ENCODE data around the gene KCNK2.
"Not testable (repeated sequence)": the region's sequence is repeated elsewhere in the genome, so short reads cannot be mapped to it uniquely, and the experiment has no call there.

Gene KCNK2

DNA sequence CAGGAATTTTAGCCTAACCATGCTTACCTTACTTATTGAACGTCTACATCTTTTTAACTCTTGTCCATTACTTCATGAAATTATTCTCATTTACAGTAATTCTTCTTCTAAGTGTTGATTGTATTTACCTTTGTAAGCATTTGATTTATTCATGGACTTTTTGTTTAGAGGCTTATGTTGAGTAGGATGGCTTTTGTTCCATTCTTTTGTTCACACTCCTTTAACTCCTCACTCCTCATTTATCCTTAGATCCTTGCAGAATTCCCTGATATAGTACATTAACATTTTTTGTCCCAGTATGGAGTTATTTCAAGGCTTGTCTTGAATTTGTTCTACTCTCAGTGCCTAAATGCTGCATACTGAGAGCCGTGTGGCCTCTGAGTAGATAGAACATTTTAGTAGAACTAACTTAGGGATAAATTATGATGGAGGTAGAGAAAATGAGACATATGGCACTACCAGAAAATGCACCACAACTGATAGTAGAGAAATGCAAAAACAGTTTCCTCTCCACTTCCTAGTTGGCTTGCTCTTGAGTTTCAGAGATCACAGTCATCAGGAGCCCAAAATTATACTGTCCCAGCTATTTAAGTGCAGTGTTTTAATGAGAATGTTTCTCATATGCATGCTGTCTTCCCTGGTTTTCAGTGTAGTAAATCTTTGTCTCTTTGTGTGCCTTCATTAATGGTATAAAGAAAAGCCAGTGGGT lies 69.5 kb downstream of the KCNK2 start:
- no peak for DNase-seq (ENCODE audit: low spot score)

DNA sequence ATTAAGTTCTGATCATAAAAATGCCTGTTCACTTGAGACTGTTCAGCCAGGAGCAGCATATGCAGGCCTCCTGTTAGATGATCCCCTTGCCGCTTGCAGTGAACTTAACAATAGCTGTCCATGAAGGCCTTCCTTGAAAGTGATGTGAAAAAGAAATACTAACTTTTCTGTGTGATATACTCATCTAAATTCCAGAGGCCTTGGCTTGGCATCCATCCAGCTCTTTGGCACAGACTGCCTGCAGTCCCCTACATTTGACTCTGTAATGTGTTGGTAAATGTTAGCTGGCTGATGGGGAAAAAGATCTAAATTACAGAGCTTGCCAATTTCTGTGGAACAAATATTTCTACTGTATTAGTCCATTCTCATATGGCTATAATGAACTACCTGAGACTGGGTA lies 73.7 kb downstream of the KCNK2 start:
- no peak for DNase-seq (ENCODE audit: low spot score)

GRCh38 chr1:215160351-215160750 lies 77.8 kb downstream of the KCNK2 start:
- no peak for DNase-seq (ENCODE audit: low spot score)

GRCh38 chr1:215163144-215163543 lies 80.6 kb downstream of the KCNK2 start:
- not testable (repeated sequence) for DNase-seq (ENCODE audit: low spot score)

DNA sequence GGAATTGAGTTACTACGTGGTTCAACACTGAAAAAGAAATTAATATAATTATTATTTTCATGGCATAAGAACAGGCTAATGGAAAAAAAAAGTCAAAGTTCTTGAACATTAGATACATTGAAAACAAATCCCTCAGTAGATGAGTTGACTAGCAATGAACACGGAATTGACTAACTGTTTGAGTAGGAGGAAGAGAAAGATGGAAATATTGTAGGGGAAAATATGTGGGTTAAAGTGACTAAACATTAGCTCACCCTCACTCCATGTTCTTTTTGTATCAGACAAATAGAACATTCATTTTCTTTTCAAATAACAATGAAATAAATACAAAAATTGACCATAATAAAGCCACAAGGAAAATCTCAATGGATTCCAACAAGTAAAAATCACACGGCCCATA lies 84.3 kb downstream of the KCNK2 start:
- no peak for DNase-seq (ENCODE audit: low spot score)

- DNase-seq (ENCODE audit: low spot score), result no peak
Measured at GRCh38 chr1:215181518-215181917, 99.0 kb downstream of the KCNK2 start.

DNA sequence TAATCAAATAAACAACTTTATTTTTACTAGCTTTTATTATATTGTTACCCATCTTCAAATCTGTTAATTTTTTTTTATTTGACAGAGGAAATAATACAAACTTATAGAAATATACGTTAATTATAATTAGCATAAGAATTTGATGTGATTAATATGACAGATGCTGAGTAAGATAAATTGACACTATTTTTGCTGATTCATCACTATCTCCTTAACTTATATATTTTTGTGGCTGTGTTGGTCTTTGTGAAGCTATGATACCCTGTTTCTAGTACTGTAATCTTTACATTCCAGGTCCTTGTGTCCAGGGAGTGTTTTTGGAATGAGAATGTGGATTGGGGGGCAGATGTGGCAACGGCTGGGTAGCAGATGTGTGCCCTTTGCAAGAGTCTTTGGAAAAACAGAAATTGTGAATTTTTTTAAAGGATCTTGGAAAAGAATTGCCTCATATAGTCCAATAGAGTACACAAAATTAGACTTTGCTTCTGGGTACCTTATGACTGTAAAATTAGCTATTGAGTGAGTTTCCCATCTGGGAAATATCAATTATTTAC lies 102.6 kb downstream of the KCNK2 start:
- DNase-seq (ENCODE audit: low spot score), result no peak

DNA sequence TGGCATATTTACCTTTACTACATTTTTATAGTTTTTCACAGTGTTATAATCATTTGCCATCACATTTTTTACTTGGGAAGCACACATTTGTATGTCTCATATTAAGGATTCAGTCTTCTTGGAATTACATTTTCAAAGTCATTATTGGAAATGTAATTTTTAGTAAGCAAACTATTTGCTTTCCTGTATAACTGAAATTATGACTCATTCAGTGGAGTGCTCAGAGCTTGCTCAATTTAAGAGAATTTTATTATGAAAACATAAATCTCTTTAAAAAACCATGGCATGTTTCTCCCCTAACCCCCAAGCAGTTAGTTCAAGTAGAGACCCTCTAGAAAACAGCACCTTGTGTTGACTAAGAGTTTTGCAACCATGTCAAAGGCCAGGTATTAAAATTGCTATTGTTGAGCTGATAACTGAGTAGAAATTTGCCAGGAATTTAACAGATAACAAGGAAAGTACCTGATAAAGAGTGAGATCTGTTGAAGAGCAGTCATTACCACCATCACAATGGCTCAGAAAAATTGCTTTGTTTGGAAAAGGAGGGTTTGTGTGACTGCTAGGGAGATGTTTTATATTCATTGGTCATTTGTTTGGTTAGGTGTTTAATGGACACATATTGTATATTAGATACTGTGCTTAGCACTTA lies 105.9 kb downstream of the KCNK2 start:
- no peak for DNase-seq (ENCODE audit: low spot score)

- no peak for DNase-seq (ENCODE audit: low spot score)
Measured at GRCh38 chr1:215192306-215192705, 109.8 kb downstream of the KCNK2 start.

DNA sequence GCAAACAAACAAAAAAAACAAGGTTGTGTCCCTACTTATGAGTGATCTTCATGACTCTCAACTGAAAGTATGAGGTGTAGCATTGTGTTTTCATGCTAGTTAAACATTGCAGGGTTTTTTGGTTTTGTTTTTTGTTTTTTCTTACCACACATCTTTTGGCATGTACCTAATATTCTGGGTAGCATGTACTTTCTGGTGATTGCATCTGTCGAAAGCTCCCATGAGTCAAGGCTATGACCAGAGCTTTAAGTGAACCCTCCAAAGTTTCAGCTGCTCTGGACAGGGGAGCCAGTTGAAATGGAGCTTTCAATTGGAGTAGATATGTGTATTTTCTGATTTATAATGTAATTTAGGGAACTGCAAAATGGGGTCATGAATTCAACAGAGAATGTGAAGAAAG lies 115.5 kb downstream of the KCNK2 start:
- no peak for DNase-seq (ENCODE audit: low spot score)

DNA sequence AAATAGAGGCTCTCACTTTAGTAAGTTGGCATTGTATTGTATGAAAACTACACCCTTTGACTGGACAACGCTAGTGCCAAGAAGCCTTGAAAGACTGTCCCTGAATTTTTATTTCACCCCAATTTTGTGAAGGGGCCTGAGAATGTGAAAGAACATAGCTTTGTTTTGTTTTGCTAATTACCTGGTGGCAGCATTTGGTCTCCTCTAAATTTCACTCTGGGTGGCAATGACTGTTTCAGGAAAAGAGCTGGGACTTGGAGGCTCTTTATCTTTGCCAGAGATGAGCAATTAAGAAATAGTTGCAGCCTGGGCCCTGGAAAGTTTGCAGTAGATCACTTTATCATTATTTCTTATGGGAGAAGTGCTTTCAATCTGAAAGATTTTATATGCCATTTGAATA lies 117.6 kb downstream of the KCNK2 start:
- DNase-seq (ENCODE audit: low spot score), result no peak

- DNase-seq (ENCODE audit: low spot score), result peak; percentile 8
Measured at GRCh38 chr1:215201283-215201682, 118.7 kb downstream of the KCNK2 start.

GRCh38 chr1:215202868-215203267 lies 120.3 kb downstream of the KCNK2 start:
- DNase-seq (ENCODE audit: low spot score), result no peak

- no peak for DNase-seq (ENCODE audit: low spot score)
Measured at GRCh38 chr1:215210167-215210566, 127.6 kb downstream of the KCNK2 start.

- no peak for DNase-seq (ENCODE audit: low spot score)
Measured at GRCh38 chr1:215215846-215216245, 133.3 kb downstream of the KCNK2 start.

- DNase-seq (ENCODE audit: low spot score), result no peak
Measured at GRCh38 chr1:215219372-215219771, 136.8 kb downstream of the KCNK2 start.

DNA sequence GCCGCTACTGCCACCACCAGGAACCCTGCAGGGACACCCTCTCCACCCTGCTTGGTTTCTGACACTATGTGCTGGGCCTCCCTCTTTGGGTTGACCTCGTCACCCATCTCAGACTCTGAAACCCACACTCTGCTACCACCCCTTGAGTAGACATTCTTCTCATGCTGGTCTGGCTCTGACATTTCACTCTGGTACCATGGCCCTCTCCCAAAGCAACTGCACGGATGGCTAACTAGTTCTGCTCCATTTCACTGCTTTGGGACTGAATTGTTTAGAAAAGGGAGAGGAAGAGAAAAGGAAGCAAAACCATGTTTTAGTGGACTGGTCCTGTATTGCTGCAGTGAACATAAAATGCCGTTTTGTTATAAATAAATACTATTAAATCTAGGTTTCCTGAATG lies 137.8 kb downstream of the KCNK2 start:
- DNase-seq (ENCODE audit: low spot score), result no peak

GRCh38 chr1:215226757-215227156 lies 144.2 kb downstream of the KCNK2 start:
- DNase-seq (ENCODE audit: low spot score), result no peak

- DNase-seq (ENCODE audit: low spot score), result no peak
Measured at GRCh38 chr1:215228193-215228592, 145.7 kb downstream of the KCNK2 start.

- DNase-seq (ENCODE audit: low spot score), result no peak
Measured at GRCh38 chr1:215241451-215241850, 158.9 kb downstream of the KCNK2 start.

DNA sequence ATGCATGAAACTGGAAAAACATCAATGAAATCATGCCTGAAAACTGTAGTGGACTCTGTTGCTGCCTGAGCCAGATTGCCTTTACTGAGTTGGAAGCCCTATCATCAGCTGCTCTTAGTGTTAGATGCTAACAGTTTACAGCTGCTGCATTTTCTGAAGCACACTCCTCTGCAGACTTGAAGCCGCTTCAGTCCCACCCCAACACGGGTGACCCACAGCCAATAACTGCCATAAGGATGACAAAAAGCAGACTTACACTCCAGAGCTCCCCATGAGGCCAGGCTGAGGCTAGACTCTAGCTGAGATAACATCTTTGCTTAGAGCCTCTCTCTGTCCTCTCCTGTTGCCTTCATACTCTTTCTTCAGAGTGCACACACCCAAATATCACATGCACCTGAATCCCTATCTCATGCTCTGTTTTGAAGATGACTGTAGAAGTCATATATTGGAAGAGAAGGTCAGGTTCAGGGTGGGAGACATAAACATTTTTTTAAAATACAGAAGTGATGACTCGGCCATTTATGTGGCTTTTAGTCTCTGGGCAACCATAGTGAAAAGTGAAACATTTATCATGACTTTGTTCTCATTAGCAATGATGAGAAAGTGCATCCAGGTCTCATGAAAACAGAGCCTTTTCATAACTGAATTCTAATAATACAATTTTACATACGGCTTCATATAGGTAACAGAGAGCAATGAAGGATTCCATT lies 161.0 kb downstream of the KCNK2 start:
- DNase-seq (ENCODE audit: low spot score), result no peak

GRCh38 chr1:215250913-215251312 lies 168.4 kb downstream of the KCNK2 start:
- no peak for DNase-seq (ENCODE audit: low spot score)

GRCh38 chr1:215251428-215251827 lies 168.9 kb downstream of the KCNK2 start:
- no peak for DNase-seq (ENCODE audit: low spot score)
